DOHH2 (cell line): ENCODE measurements around the gene PCDH9.
A peak's percentile ranks its signal among the peaks of the same experiment; 100 is the strongest.

Source experiments
- H3F3A ChIP-seq: fragments of 200-600 bp; sonication (generic), shearing (Covaris generic); 2 replicates; pipeline ENCODE4 v1.6.0; 2016; ENCODE audit warnings: antibody characterized with exemption, mild to moderate bottlenecking; ENCODE audit not compliant: control insufficient read depth, insufficient read depth
- H3K27ac ChIP-seq: fragments of 200-600 bp; sonication (generic); 2 replicates; pipeline ENCODE4 v1.5.1; 2014; ENCODE audit warnings: low read depth, mild to moderate bottlenecking, low read length, moderate library complexity
- H3K27me3 ChIP-seq: fragments of 200-600 bp; sonication (generic); 2 replicates; pipeline ENCODE4 v1.6.1; 2014; ENCODE audit warnings: mild to moderate bottlenecking, low read length, mixed read lengths; ENCODE audit not compliant: control insufficient read depth
- H3K36me3 ChIP-seq: fragments of 200-600 bp; sonication (generic); 2 replicates; pipeline ENCODE4 v1.6.1; 2014; ENCODE audit warnings: mild to moderate bottlenecking, low read length, moderate library complexity, mixed read lengths; ENCODE audit not compliant: control insufficient read depth
- H3K4me1 ChIP-seq: fragments of 200-600 bp; sonication (generic); 2 replicates; pipeline ENCODE4 v1.6.1; 2014; ENCODE audit warnings: mild to moderate bottlenecking, low read length, mixed read lengths; ENCODE audit not compliant: control insufficient read depth
- H3K4me2 ChIP-seq: fragments of 200-600 bp; sonication (generic); 2 replicates; pipeline ENCODE4 v1.6.0; 2014; ENCODE audit warnings: mild to moderate bottlenecking, low read length, moderate library complexity
- H3K4me3 ChIP-seq: fragments of 200-600 bp; sonication (generic); 2 replicates; pipeline ENCODE4 v1.5.1; 2014; ENCODE audit warnings: mild to moderate bottlenecking, low read length, mixed read lengths
- H3K79me2 ChIP-seq: fragments of 200-600 bp; sonication (generic); 2 replicates; pipeline ENCODE4 v1.6.1; 2014; ENCODE audit warnings: mild to moderate bottlenecking, low read length, mixed read lengths; ENCODE audit not compliant: control insufficient read depth
- H3K9me2 ChIP-seq: fragments of 200-600 bp; sonication (generic); replicated peaks from 2 replicates; pipeline ENCODE4 v1.6.1; 2014; ENCODE audit warnings: mild to moderate bottlenecking, low read length, mixed read lengths; ENCODE audit not compliant: control insufficient read depth
- H3K9me3 ChIP-seq: fragments of 200-600 bp; sonication (generic); 2 replicates; pipeline ENCODE4 v1.6.1; 2014; ENCODE audit warnings: antibody characterized with exemption, low read length, mixed read lengths; ENCODE audit not compliant: control insufficient read depth, insufficient read depth
- H4K20me1 ChIP-seq: fragments of 200-600 bp; sonication (generic); 2 replicates; pipeline ENCODE4 v1.6.0; 2014; ENCODE audit warnings: low read depth, mild to moderate bottlenecking, antibody characterized with exemption, low read length, moderate library complexity; ENCODE audit not compliant: control insufficient read depth, insufficient read depth
- CTCF ChIP-seq: fragments of 200-600 bp; sonication (generic); IDR thresholded peaks from one replicate; pipeline ENCODE4 v1.5.1; 2014; ENCODE audit warnings: antibody characterized with exemption, mild to moderate bottlenecking, low read depth, low read length; ENCODE audit not compliant: poor library complexity, severe bottlenecking
- EZH2phosphoT487 ChIP-seq: fragments of 200-600 bp; sonication (generic); IDR thresholded peaks from 2 replicates; pipeline ENCODE4 v1.6.1; 2017; ENCODE audit warnings: borderline replicate concordance, mild to moderate bottlenecking, antibody characterized with exemption, low read length, moderate library complexity, mixed read lengths

The PCDH9 gene

GRCh38 chr13:67134417-67135129 is 95.6 kb downstream of the PCDH9 start:
- Histone ChIP-seq H3K9me3 (no peaks in the 10 kb centered on the region), H3K79me2 (no peaks in the 10 kb centered on the region), H3K27ac (no peak overlapping the region), H3K4me1 (peaks cover 6% of the 10 kb centered on the region; the same call in 1 of the 2 replicates), H3K4me2 (peak overlapping the region; percentile 50), H3K36me3 (no peaks in the 10 kb centered on the region), H3K9me2 (no peaks in the 10 kb centered on the region), H3K4me3 (peak overlapping the region; percentile 38), H3K27me3 (no peaks in the 10 kb centered on the region), H3F3A (no peaks in the 10 kb centered on the region), H4K20me1 (no peaks in the 10 kb centered on the region)
- no peak for TF ChIP-seq EZH2phosphoT487
- no peak for TF ChIP-seq CTCF

- H3K27ac ChIP-seq, result no peak overlapping the region
- H3K27me3 ChIP-seq, result no peaks in the 10 kb centered on the region
- no peak overlapping the region for H3K4me2 ChIP-seq
- no peak overlapping the region for H3K4me3 ChIP-seq
- H4K20me1 ChIP-seq, result no peaks in the 10 kb centered on the region
- no peaks in the 10 kb centered on the region for H3F3A ChIP-seq
- no peak for TF ChIP-seq CTCF
- no peak for TF ChIP-seq EZH2phosphoT487
- H3K9me3 ChIP-seq, result no peaks in the 10 kb centered on the region
- H3K36me3 ChIP-seq, result no peaks in the 10 kb centered on the region
- H3K79me2 ChIP-seq, result no peaks in the 10 kb centered on the region
- no peaks in the 10 kb centered on the region for H3K9me2 ChIP-seq
- H3K4me1 ChIP-seq, result peaks cover 6% of the 10 kb centered on the region; the same call in 1 of the 2 replicates
Measured at GRCh38 chr13:67133476-67133875, 96.7 kb downstream of the PCDH9 start.

GRCh38 chr13:67131393-67131792 is 98.7 kb downstream of the PCDH9 start:
- no peaks in the 10 kb centered on the region for H3K9me3 ChIP-seq
- no peaks in the 10 kb centered on the region for H3K27me3 ChIP-seq
- H3K4me3 ChIP-seq, result no peak overlapping the region
- no peaks in the 10 kb centered on the region for H3K36me3 ChIP-seq
- no peak for TF ChIP-seq CTCF
- TF ChIP-seq EZH2phosphoT487, result no peak
- peaks cover 6% of the 10 kb centered on the region; the same call in 1 of the 2 replicates for H3K4me1 ChIP-seq
- H3F3A ChIP-seq, result no peaks in the 10 kb centered on the region
- H3K79me2 ChIP-seq, result no peaks in the 10 kb centered on the region
- H3K4me2 ChIP-seq, result no peak overlapping the region
- H4K20me1 ChIP-seq, result no peaks in the 10 kb centered on the region
- no peaks in the 10 kb centered on the region for H3K9me2 ChIP-seq
- no peak overlapping the region for H3K27ac ChIP-seq
